Measurements from ENCODE around the gene ELP2.

DNA sequence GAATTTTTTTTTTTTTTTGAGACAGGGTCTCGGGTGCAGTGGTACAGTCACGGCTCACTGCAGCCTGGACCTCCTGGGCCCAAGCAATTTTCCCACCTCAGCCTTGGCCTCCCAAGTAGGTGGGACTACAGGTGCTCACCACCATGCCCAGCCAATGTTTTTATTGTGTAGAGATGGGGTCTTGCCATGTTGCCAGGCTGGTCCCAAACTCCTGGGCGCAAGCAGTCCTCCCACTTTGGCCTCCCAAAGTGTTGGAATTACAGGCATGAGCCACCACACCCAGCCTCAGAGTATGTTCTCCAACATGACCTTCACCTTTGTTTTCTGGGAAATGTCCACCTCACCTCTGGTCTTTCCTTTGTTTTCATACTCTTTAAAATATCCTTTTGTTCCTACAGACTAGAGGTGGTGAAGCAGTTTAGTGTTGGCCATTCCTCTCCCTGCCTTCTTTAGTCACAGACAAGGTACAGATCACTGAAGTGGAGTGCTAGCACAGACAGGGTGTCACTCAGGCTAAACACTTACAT is 38.1 kb downstream of the ELP2 start:
- TF ChIP-seq POLR2AphosphoS5 (IDR thresholded peaks at IDR 0.05; ENCODE audit: low read depth, low read length), result no peak
- no peak for TF ChIP-seq SMC3 (IDR thresholded peaks at IDR 0.05; ENCODE audit: low read depth, low read length)
- TF ChIP-seq ELF1 (IDR thresholded peaks at IDR 0.05), result no peak
- TF ChIP-seq, protein P1, sequence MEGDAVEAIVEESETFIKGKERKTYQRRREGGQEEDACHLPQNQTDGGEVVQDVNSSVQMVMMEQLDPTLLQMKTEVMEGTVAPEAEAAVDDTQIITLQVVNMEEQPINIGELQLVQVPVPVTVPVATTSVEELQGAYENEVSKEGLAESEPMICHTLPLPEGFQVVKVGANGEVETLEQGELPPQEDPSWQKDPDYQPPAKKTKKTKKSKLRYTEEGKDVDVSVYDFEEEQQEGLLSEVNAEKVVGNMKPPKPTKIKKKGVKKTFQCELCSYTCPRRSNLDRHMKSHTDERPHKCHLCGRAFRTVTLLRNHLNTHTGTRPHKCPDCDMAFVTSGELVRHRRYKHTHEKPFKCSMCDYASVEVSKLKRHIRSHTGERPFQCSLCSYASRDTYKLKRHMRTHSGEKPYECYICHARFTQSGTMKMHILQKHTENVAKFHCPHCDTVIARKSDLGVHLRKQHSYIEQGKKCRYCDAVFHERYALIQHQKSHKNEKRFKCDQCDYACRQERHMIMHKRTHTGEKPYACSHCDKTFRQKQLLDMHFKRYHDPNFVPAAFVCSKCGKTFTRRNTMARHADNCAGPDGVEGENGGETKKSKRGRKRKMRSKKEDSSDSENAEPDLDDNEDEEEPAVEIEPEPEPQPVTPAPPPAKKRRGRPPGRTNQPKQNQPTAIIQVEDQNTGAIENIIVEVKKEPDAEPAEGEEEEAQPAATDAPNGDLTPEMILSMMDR (IDR thresholded peaks at IDR 0.05), result no peak
- TF ChIP-seq TEAD4 (IDR thresholded peaks at IDR 0.05; ENCODE audit: borderline replicate concordance, insufficient read depth), result no peak
- TF ChIP-seq, protein P2, sequence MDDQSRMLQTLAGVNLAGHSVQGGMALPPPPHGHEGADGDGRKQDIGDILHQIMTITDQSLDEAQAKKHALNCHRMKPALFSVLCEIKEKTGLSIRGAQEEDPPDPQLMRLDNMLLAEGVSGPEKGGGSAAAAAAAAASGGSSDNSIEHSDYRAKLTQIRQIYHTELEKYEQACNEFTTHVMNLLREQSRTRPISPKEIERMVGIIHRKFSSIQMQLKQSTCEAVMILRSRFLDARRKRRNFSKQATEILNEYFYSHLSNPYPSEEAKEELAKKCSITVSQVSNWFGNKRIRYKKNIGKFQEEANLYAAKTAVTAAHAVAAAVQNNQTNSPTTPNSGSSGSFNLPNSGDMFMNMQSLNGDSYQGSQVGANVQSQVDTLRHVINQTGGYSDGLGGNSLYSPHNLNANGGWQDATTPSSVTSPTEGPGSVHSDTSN (IDR thresholded peaks at IDR 0.05), result no peak
- TF ChIP-seq EP300 (IDR thresholded peaks at IDR 0.05; ENCODE audit: borderline replicate concordance in 1 of 2, low read depth in 1 of 2, low read length in 1 of 2), result no peak
- no peak for TF ChIP-seq MEF2A (IDR thresholded peaks at IDR 0.05; ENCODE audit: borderline replicate concordance, low read depth)
- no peak for TF ChIP-seq EZH2phosphoT487 (IDR thresholded peaks at IDR 0.05; ENCODE audit: borderline replicate concordance, low read depth)
- TF ChIP-seq, protein P3, sequence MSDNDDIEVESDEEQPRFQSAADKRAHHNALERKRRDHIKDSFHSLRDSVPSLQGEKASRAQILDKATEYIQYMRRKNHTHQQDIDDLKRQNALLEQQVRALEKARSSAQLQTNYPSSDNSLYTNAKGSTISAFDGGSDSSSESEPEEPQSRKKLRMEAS (IDR thresholded peaks at IDR 0.05; ENCODE audit: low read depth), result no peak
- no peak for TF ChIP-seq NRF1 (IDR thresholded peaks at IDR 0.05; ENCODE audit: low read depth, low read length)
- TF ChIP-seq JUND (IDR thresholded peaks at IDR 0.05), result no peak
- TF ChIP-seq RFX5 (IDR thresholded peaks at IDR 0.05; ENCODE audit: low read length), result no peak
- TF ChIP-seq, protein P4, sequence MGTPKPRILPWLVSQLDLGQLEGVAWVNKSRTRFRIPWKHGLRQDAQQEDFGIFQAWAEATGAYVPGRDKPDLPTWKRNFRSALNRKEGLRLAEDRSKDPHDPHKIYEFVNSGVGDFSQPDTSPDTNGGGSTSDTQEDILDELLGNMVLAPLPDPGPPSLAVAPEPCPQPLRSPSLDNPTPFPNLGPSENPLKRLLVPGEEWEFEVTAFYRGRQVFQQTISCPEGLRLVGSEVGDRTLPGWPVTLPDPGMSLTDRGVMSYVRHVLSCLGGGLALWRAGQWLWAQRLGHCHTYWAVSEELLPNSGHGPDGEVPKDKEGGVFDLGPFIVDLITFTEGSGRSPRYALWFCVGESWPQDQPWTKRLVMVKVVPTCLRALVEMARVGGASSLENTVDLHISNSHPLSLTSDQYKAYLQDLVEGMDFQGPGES (IDR thresholded peaks at IDR 0.05; ENCODE audit: low read depth, low read length), result no peak
